ENCODE measurements around the gene SOX15. TPM values are rescaled to one million over a fixed set of nuclear protein-coding genes. Genes with fewer than 3 reads are reported as not detected.
A peak's percentile ranks its signal among the peaks of the same experiment; 100 is the strongest.

The SOX15 gene
- total RNA-seq, 4 donors from 2014 or later = 0.67 to 3.1 TPM; not detected in 2

DNA sequence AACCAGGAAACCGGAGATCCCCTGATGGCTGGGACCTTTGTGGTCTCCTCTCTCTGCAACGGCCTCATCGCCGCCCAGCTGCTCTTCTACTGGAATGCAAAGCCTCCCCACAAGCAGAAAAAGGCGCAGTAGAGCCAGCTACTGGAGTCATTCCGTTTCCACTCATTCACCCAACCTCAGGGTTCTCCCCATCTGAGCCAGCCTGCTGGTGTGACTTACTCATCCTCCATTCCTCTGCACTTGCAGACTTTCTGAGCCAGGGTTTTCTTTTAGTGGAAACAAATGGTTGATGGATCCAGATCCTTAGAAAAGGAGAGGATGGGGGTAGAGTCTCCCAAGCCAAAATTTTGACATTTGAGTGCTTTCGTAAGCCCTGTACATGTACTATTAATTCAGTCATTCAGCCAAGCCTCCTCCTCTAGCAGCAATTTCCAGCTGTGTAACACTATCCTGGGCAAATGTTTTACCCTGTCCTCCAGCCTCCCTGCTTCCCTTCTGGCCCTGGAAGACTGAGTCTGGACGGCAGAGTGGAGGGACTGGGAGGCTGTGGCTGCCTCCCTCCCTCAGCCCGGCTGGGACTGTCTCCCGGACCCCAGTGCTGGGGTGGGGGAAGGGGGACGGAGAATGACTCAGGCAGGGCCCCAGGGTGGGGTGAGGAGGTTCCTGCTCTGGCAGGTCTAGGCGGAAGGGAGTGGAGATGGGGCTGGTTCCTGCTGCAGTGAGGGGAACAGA, 2.3 kb downstream of the SOX15 start:
- peaks cover 16 to 24% of the 10 kb centered on the region in 2 donors for H3K36me3 ChIP-seq
- 83 to 87% methylated on average over 12 of the region's 12 CpGs for WGBS, 2 donors
- TF ChIP-seq, protein P1, sequence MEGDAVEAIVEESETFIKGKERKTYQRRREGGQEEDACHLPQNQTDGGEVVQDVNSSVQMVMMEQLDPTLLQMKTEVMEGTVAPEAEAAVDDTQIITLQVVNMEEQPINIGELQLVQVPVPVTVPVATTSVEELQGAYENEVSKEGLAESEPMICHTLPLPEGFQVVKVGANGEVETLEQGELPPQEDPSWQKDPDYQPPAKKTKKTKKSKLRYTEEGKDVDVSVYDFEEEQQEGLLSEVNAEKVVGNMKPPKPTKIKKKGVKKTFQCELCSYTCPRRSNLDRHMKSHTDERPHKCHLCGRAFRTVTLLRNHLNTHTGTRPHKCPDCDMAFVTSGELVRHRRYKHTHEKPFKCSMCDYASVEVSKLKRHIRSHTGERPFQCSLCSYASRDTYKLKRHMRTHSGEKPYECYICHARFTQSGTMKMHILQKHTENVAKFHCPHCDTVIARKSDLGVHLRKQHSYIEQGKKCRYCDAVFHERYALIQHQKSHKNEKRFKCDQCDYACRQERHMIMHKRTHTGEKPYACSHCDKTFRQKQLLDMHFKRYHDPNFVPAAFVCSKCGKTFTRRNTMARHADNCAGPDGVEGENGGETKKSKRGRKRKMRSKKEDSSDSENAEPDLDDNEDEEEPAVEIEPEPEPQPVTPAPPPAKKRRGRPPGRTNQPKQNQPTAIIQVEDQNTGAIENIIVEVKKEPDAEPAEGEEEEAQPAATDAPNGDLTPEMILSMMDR (IDR thresholded peaks at IDR 0.05) = no peak
- TF ChIP-seq POLR2A (IDR thresholded peaks at IDR 0.05) = no peak
- no peaks in the 10 kb centered on the region for H3K9me3 ChIP-seq
- no peak overlapping the region for H3K27ac ChIP-seq
- no peak overlapping the region for H3K4me3 ChIP-seq (replicated peaks in 1 of 3)
- peaks cover 24 to 33% of the 10 kb centered on the region in 2 donors for H3K4me1 ChIP-seq
- no peaks in the 10 kb centered on the region for H3K27me3 ChIP-seq
- intact Hi-C loops (cut with DNase I) = no loop called here
- no peak for DNase-seq

DNA sequence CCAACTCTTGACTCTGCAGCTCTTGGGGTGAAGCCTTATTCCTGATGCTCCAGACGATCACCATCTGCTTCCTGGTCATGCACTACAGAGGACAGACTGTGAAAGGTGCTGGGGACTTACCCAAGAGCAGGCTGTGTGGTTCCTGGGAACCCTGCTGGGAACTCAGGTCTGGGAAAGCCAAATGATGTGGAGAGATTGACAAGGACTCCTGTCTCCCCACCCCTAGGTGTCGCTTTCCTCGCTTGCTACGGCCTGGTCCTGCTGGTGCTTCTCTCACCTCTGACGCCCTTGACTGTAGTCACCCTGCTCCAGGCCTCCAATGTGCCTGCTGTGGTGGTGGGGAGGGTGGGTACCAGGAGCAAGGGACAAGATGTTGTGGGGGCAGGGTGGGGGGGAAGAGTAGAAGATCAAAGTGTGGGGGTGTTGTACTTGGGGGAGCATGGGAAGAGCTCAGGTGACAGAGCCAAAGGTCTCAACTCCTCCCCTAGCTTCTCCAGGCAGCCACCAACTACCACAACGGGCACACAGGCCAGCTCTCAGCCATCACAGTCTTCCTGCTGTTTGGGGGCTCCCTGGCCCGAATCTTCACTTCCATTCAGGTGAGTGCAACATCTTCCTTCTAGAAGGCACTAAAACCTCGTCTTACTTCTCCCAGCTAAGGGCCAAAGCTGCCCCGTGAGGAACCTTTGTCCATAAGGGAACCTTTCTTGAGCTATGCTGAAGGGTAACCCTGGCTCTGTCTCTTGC, 3.0 kb downstream of the SOX15 start:
- Histone ChIP-seq H3K36me3 (peaks cover 8 to 16% of the 10 kb centered on the region in 2 donors), H3K4me1 (peaks cover 30 to 40% of the 10 kb centered on the region in 2 donors), H3K27me3 (no peaks in the 10 kb centered on the region), H3K9me3 (no peaks in the 10 kb centered on the region), H3K27ac (no peak overlapping the region), H3K4me3 (replicated peaks in 1 of 3) (no peak overlapping the region)
- no peak for DNase-seq
- TF ChIP-seq, protein P1 (IDR thresholded peaks at IDR 0.05) = no peak
- TF ChIP-seq POLR2A (IDR thresholded peaks at IDR 0.05) = no peak
- intact Hi-C loops (cut with DNase I) = no loop called here
- WGBS, 2 donors = 83 to 88% methylated on average over 9 of the region's 9 CpGs

DNA sequence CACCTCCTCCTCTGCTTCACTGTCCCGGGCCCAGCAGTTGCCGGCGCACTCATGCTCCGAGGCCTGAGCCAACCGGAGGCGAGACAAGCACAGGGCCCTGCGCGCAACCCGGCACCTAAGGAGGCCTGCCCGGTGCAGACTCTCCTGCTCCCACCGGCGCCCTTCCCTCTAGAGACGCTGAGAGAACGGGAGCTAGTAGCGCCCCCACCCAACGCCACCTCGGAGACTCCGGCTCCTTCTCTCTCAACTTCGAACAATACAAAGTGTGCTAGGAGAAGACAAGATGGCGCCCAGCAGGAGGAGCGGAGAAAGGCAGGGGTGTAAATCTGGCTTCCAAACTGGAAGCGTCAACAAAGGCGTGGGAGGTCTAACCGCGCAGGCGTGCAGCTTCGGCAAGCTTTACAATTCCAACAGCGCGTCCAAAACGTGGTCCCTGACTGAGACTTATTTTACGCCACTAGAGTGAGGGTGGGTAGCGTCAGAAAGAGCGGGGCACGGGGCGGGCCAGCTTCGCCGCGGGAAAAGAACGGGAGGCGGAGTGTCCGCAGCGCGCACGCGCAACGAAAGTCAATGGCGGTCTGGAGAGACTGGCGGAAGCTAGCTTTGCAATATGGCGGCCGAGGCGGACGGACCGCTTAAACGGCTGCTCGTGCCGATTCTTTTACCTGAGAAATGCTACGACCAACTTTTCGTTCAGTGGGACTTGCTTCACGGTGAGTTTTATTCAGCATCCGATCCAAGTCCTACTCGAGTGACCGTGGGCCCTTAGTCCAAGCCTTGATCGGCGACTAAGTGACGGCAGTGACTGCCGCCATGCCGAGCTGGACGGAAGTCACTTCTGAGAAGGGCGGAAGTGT, 6.4 kb downstream of the SOX15 start, which contains the start of gene MPDU1:
MPDU1 (plus strand) TSS at position 600 of the 857 bp plus-strand sequence; CDS start at position 611, 11 bp downstream.
- DNase-seq = peak; percentile 96 to 97
- intact Hi-C loops (cut with DNase I) = no loop called here
- H3K4me3 ChIP-seq (replicated peaks in 1 of 3) = peak within 1 kb of the TSS; percentile 35 to 49 (median 48)
- H3K27ac ChIP-seq = peak within 1 kb of the TSS; percentile 84 to 97 (median 90)
- H3K36me3 ChIP-seq = peaks cover 4 to 15% of the 10 kb centered on the region in 2 donors
- no peaks in the 10 kb centered on the region for H3K27me3 ChIP-seq
- TF ChIP-seq POLR2A (IDR thresholded peaks at IDR 0.05) = peak; percentile 5 to 71
- TF ChIP-seq, protein P1 (IDR thresholded peaks at IDR 0.05) = no peak
- H3K9me3 ChIP-seq = no peaks in the 10 kb centered on the region
- 11 to 16% methylated on average over 50 to 55 of the region's 69 CpGs for WGBS, 2 donors
- H3K4me1 ChIP-seq = peaks cover 20 to 44% of the 10 kb centered on the region in 2 donors

DNA sequence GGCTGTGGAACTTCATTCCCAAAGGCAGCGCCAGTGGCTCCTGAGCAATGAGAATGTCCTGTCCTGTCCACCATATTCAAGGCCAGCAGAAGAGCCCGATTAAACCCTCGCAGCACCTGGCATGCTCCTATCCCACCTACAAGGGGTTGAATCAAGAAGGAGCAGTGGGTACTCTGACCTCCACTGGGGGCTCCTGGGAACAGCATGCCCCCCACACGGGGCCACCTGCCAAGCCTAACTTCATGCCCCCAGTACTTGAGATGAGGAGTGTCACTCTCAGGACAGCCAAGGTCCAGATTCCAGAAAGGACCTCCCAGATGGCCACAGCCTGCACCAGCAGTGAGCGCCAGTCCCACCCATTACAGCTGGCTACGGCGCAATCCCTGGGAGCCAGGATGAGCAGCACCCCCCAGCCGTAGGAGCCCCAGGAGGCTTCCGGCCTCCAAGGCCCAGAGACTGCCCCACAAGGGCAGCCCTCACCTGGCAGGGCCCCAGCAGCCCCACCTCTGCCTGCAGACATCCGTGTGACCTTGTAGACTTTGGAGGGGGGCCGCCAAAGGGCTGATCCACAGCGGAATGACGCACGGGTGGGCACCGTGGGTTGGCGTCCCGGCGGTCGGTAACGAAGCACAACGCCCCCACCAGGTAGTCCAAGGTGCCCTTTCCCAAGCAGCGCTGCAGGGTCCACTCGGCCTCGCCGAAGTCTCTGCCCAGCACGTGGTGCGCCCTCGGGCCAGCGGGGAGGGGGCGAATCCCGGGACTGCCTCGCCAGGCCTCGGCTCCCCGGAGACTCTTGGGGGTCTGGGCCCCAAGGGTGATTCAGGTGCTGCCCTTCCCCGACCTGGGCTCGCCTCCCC, 7.3 kb downstream of the SOX15 start:
- 80 to 93% methylated on average over 11 to 22 of the region's 36 CpGs for WGBS, 2 donors
- Histone ChIP-seq H3K27ac (peak overlapping the region; percentile 84 to 97 (median 90)), H3K4me1 (peaks cover 20 to 43% of the 10 kb centered on the region in 2 donors)

More for the DNA sequence above, 7.3 kb downstream of the SOX15 start:
- Histone ChIP-seq H3K9me3 (no peaks in the 10 kb centered on the region), H3K4me3 (replicated peaks in 1 of 3) (peak overlapping the region in 1 of 3 donors; percentile 49), H3K36me3 (peaks cover 13 to 21% of the 10 kb centered on the region in 2 donors), H3K27me3 (no peaks in the 10 kb centered on the region)
- TF ChIP-seq, protein P1 (IDR thresholded peaks at IDR 0.05) = no peak
- TF ChIP-seq POLR2A (IDR thresholded peaks at IDR 0.05) = no peak
- DNase-seq = no peak
- intact Hi-C loops (cut with DNase I) = no loop called here

All from thyroid gland (tissue), 4 donors.